Coronary artery (tissue), 2 donors: ENCODE data around the gene KRT79.

ENCODE experiments used
- DNase-seq: peaks from one replicate; pipeline ENCODE4 v3.0.0-alpha.2; 2017; ENCODE audit warnings: low spot score
- H3K27ac ChIP-seq, 2 donors: fragments of 200-600 bp; sonication (generic); one replicate each; pipeline ENCODE4 v1.5.1; 2016 to 2019
- H3K4me3 ChIP-seq: fragments of 200-600 bp; sonication (generic); 2 replicates; pipeline ENCODE4 v1.5.1; 2016; ENCODE audit warnings: mild to moderate bottlenecking, moderate library complexity
- TF ChIP-seq, protein P1 (sequence below): fragments of 200-600 bp; sonication (generic); IDR thresholded peaks from one replicate; pipeline ENCODE4 v1.5.1; 2019; ENCODE audit warnings: antibody characterized with exemption

KRT79 gene

DNA sequence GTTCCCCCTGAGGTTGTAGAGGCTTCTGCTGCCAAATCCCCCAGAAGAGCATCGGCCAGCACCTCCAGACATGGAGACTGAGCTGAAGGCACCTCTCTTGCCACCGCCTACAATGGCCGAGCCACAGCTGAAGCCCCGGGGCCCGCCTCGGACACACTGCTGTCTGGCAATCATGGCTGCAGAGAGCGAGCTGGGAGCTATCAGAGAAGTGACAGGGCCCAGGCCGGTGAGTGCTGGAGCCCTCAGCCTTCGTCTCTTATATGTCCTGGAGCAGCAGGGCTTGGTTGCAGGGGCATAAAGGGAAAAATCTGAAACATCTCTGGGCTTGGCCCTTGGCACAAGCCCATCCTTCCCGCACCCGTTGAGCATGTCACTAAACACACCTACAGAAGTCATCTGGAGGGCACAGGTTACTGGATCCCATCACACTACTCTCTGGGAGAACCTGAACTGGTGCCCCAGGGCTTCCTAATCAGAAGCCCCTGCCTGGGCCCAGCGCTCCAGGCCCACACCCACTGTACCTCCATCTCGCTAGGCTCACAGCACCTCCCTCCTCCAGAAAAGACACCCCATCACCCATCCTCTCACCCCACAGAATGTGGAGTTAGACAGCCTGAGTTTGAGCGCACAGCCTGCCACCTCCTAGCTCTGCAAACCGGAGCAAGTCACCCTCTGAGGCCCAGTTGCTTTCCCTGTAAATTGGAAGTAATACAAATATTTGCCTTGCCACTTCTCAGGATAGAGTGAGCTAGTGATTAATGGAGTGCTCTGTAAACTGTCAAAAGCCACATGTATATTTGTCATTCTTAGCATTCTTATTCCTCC lies 20.0 kb downstream of the KRT79 start, which contains the start of gene KRT4:
KRT4 (minus strand) TSS at position 232 of the 825 bp plus-strand sequence; CDS start at position 174, 58 bp downstream.
- Histone ChIP-seq H3K27ac (no peak within 1 kb of the TSS), H3K4me3 (no peak within 1 kb of the TSS)
- TF ChIP-seq, protein P1, sequence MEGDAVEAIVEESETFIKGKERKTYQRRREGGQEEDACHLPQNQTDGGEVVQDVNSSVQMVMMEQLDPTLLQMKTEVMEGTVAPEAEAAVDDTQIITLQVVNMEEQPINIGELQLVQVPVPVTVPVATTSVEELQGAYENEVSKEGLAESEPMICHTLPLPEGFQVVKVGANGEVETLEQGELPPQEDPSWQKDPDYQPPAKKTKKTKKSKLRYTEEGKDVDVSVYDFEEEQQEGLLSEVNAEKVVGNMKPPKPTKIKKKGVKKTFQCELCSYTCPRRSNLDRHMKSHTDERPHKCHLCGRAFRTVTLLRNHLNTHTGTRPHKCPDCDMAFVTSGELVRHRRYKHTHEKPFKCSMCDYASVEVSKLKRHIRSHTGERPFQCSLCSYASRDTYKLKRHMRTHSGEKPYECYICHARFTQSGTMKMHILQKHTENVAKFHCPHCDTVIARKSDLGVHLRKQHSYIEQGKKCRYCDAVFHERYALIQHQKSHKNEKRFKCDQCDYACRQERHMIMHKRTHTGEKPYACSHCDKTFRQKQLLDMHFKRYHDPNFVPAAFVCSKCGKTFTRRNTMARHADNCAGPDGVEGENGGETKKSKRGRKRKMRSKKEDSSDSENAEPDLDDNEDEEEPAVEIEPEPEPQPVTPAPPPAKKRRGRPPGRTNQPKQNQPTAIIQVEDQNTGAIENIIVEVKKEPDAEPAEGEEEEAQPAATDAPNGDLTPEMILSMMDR, result no peak
- DNase-seq, result no peak

DNA sequence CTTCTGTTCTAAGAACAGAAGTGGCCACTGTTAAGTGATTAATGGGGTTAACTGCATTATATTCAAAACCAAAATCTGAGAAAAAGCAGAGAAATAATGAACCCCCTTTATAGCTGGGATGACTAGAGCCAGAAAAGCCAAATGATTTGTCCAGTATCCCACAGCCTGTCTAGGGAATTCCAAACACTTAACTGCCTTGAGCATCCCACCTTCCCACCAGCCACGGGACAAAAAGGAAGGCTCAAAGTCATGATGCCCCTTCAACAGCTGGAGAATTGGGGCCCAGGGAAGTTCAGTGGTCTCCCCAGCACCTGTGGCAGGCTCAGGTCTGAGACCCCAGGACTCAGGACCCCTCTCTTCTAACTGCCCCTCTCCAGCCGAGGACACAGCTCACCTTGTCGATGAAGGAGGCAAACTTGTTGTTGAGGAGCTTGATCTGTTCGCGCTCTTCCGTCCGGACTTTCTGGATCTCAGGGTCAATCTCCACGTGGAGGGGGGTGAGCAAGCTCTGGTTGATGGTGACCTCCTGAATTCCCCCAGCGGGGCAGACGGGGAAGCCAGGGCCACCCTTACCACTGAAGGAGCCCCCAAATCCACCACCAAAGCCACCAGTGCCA lies 20.8 kb downstream of the KRT79 start:
- no peak for DNase-seq
- Histone ChIP-seq H3K27ac (no peak overlapping the region), H3K4me3 (no peak overlapping the region)
- TF ChIP-seq, protein P1, result no peak

DNA sequence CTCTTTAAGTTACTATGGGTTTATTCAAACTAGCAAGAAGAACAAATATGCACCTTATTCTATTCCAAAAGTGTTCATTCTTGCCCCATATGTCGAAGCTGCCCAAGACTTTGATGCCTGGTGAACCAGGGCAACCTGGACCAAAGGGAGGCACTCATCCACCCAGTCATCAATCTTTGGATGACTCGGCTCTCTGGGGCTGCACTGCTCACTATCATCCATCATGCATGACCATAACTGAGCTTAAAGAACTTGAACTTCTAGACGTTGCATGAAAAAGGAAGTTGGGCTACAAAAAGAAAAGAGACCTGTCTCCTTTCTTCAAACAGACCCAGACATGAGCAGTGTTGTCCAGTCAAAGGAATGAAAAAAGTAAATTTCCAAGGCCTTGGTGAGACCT lies 21.4 kb downstream of the KRT79 start:
- TF ChIP-seq, protein P1, result no peak
- no peak for DNase-seq
- Histone ChIP-seq H3K4me3 (no peak overlapping the region), H3K27ac (no peak overlapping the region)

DNA sequence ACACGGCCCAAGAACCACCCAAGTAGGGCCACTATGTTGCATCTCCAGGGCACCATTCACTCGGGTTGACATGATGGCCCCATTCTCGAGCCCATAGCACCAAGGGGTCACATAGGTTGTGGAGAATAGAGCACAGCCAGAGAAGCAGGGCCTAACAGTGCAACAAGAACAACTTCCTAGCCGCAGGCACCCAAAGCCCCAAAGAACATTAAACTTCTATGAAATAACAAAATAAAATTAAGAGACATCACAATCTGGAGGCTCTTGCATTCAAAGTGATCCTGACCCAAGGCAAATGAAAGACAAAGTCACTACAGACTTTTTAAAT lies 22.1 kb downstream of the KRT79 start:
- TF ChIP-seq, protein P1, result no peak
- H3K4me3 ChIP-seq, result no peak overlapping the region

DNA sequence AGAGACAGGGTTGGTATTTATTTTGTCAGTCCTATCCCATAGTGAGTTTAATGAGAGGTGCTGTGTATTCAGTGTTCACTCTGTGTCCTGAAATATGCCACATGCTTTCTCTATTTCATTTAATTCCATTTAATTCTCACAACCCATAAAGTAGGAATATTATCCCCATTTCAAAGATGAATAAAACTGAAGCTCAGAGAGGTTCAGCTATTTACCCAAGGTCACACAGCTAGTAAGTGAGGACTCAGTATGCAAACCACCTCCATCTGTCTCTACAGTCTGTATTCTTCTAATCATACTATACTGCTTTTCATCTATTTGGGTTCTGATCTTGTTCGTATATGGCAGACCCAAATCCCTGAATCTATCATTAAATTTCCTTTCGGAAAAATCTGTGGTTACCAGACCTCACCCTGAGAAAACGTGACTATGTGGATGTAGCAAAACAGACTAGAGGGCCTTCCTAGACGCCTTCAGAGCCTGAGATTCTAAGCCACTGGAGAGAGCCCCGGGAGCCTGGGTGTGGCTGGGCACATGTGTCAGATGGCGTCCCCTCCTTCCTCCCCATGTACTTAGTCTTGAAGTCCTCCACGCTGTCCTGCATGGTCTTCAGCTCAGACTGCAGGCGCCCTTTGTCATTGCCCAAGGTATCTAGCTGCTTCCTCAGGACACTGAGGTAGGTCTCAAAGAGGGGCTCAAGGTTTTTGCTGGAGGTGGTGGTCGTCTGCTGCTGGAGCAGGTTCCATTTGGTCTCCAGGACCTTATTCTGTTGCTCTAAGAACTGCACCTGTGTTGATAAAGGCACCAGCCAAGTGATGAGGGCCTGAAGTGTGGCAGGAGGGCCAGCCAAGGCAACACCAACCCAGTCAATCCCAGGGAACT lies 22.7 kb downstream of the KRT79 start:
- no peak overlapping the region for H3K4me3 ChIP-seq
- TF ChIP-seq, protein P1, result no peak
- DNase-seq, result no peak
- H3K27ac ChIP-seq, result no peak overlapping the region

More for the DNA sequence above, 22.1 kb downstream of the KRT79 start:
- H3K27ac ChIP-seq, result no peak overlapping the region
- DNase-seq, result no peak

DNA sequence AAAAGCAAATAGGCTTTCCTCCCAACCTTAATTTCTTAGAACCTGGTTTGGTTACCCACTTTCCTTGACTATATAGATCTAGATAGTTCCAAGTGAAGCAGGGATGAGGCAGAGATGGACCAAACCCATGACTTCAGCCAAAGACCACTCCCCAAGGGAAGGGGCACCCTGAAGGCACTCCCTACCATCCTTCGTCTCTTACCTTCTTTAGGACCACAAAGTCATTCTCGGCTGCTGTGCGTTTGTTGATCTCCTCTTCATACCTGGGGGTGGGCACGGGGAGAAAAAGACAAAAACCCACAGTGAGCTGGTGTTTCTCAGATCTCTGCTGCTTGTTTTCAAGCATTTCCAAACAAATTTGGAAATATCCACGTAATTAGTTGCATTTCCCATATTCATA lies 23.6 kb downstream of the KRT79 start:
- TF ChIP-seq, protein P1, result no peak
- Histone ChIP-seq H3K27ac (no peak overlapping the region), H3K4me3 (no peak overlapping the region)
- no peak for DNase-seq
